Kasumi-1 (cell line): Measurements from ENCODE around the gene RTF2.
"Not testable (repeated sequence)": the region's sequence is repeated elsewhere in the genome, so short reads cannot be mapped to it uniquely, and the experiment has no call there.

Experiments used
- DNase-seq, 2 experiments: peaks; one replicate each; lab custom pipeline; 2025; lab: John Stamatoyannopoulos, UW

Gene RTF2

GRCh38 chr20:56501116-56501515 is 32.7 kb downstream of the RTF2 start:
- DNase-seq: no peak

DNA sequence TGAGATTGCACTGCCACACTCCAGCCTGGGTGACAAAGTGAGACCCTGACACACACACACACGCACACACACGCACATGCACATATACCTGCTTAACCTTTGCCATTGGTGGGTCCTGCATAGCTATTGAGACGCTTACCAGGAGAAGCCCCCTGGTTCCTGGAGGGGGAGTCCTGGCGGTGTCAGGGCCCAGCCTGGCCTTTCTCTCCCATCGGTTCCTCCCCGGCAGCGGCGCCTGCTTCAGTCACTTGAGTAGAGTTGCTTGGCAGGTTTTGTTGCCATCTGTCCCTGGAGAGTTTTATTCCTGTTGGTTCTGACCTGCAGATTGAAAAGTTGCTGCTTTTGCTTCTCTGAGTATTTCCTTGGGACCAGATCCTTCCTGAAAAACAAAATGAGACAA is 35.5 kb downstream of the RTF2 start:
- no peak for DNase-seq

GRCh38 chr20:56504373-56505005 is 36.1 kb downstream of the RTF2 start:
- peak; percentile 2 to 35 for DNase-seq

GRCh38 chr20:56506103-56506502 is 37.7 kb downstream of the RTF2 start:
- DNase-seq: peak; percentile 3 to 16

- no peak for DNase-seq
Measured at GRCh38 chr20:56511926-56512325, 43.5 kb downstream of the RTF2 start.

DNA sequence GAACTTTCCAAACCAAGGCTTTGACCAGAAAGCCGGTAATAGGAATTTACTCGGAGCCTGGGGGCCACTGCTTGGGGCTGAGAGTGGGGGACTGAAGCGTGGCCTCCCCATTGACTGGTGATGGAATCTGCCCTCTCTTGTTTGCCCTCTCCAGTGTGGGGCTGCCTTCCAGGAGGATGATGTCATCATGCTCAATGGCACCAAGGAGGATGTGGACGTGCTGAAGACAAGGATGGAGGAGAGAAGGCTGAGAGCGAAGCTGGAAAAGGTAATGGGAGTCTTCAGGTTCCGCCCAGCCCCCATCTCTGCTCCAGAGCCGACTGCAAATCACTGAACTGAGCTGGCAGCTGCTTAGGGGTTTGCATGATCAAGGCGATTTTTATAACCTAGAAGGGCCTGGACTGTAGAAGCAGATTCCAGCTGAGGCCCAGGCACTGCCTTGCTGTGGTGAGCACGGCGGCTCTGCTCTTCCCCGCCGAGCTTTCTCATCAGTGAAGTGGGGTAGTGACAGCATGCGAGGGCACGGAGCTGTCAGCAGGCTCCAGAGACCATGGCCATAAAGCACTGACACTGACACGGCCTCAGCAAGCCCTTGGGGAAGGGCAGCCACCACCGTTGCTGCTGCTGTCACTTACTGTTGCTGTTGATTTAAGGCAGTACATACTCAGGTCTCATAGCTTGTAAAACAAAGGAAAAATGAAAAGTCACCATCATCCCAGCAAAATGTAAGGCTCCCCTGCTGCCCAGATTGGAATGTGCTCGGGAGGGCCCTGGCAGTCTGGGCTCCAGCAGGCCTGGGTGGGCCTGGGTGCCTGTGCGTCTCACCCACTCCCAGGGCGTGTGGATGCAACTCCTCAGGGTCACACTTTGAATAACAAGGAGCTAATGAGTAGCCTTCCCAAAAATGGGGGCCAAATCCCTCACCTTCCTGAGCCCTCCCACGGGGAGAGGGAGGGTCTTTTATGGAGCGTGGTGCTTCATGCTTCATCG is 45.0 kb downstream of the RTF2 start:
- no peak for DNase-seq

DNA sequence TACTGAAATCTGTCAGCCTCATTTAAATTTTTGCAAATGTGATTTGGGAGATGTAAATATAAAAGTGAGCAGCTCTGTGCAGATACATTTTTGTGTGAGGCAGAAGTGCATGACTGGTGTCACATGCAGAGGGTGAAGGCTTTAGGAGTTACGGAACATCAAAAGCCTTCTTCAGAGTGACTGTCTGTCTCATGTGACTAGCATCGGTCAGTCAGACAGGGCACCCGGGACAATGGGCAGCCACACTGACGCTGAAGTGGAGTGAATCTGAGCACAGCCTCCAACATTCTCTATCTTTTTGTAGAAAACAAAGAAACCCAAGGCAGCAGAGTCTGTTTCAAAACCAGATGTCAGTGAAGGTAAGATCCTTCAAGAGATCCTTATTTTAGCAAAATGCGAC is 48.2 kb downstream of the RTF2 start:
- no peak for DNase-seq

GRCh38 chr20:56517211-56517610 is 48.8 kb downstream of the RTF2 start:
- DNase-seq: no peak

DNA sequence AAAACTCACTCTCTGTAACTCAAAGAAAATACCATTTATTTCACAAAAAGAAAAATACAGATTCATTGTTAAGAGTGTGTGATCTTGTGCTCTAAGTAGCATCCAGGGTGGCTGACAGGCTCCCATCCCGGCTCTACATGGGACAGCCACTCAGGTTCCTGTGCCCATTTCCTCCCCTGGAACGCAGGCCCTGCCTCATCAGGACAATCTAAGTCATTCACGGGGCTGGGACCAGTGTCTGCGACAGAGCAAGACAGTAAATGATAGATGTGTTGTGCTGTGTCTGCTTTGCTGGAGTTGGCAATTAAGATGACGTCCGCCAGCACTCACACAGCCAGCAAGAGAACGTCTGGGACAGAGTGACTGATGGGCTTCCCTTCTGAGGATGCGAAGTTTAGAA is 49.2 kb downstream of the RTF2 start:
- no peak for DNase-seq

GRCh38 chr20:56518126-56518525 is 49.7 kb downstream of the RTF2 start:
- no peak for DNase-seq

- no peak for DNase-seq
Measured at GRCh38 chr20:56518721-56519398, 50.4 kb downstream of the RTF2 start.

DNA sequence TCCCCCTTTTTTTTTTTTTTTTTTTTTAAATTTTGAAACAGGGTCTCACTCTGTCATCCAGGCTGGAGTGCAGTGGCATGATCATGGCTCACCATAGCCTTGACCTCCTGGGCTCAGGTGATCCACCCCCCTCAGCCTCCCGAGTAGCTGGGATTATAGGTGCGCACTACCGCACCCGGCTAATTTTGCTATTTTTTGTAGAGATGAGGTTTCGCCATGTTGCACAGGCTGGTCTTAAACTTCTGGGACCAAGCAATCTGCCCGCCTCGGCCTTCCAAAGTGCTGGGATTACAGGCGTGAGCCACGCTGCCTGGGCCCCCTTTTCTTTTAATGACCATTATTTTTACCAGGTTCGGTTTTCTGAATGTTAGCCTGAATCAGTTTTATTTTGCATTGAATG is 51.1 kb downstream of the RTF2 start:
- no peak for DNase-seq

- no peak for DNase-seq
Measured at GRCh38 chr20:56520180-56520579, 51.8 kb downstream of the RTF2 start.

DNA sequence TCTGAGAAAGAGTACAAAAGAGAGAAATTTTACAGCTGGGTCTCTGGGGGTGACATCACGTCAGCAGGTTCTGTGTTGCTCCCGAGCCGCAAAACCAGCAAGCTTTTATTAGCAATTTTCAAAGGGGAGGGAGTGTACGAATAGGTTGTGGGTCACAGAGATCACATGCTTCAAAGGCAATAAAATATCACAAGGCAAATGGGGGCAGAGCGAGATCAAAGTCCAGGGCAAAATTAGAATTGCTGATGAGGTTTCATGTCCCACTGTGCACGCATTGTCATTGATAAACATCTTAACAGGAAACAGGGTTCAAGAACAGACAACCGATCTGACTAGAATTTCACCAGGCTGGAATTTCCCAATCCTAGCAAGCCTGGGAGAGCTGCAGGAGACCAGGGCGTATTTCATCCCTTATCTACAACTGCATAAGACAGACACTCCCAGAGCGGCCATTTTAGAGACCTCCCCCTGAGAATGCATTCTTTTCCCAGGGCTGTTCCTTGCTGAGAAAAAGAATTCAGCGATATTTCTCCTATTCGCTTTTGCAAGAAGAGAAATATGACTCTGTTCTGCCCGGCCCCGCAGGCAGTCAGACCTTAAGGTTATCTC is 52.4 kb downstream of the RTF2 start:
- not testable (repeated sequence) for DNase-seq

DNA sequence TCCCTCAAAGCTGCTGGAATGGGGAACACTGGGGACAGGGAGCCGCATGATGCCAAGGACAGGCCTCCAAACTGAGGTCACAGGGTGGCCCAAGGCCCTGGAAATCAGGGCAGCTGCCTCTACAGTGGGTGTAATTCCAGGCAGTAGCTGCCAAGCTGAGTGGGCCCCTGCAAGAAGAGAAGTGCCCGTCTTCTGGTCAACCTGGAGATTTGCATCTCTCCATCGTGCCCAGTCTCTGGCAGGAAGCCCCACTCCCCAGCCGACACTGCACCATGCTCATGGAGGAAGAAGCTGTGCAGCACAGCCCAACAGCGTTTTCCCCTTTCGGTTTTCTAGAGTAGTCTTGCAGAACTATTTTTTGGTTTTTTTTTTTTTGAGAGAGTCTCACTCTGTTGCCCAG is 53.9 kb downstream of the RTF2 start:
- no peak for DNase-seq

GRCh38 chr20:56524444-56524843 is 56.0 kb downstream of the RTF2 start, which contains the start of gene FAM209A:
Gene FAM209A, plus strand, starts transcription at chr20:56524744. Its CDS starts 65 bp downstream, at chr20:56524809.
- DNase-seq: not testable (repeated sequence)

DNA sequence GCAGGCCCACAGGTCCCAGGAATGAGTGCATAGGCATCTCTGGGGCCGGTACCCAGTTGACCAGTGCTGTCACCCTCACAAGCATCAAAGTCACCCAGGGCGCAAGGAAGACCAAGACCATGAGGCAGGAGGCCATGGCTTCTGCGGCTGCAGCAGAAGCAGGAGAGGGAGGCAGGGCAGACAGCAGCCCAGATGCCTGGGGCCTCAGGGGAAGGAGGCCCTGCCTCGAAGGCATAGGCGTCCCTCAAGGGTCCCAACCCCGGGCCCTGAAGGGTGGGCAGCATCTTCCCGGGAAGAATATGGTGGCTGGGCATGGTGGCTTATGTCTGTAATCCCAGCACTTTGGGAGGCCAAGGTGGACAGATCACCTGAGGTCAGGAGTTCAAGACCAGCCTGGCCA is 59.1 kb downstream of the RTF2 start:
- DNase-seq: no peak

DNA sequence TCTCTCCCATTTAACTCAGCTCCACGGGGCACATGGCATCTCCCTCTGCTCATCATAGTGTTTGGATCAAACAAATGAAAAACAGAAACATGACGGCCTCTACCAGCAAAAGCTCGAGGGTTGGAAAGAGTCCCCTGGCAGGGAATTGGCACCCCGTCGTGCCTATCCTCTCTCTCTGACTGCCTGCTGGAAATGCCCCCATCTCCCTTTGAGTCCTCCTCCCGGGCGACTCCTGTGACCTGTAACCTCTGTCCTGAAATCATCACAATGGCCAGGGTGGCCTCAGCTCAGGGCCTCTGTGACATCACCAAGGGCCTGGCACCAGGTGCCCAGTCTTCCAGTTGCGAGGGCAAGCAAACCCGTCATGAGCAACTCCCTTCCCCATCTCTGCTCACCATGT is 64.5 kb downstream of the RTF2 start, which contains the start of gene FAM209B:
Gene FAM209B (plus strand): TSS at position 301 of the 400 bp plus-strand sequence. CDS start 96 bp downstream, at position 397.
- not testable (repeated sequence) for DNase-seq

DNA sequence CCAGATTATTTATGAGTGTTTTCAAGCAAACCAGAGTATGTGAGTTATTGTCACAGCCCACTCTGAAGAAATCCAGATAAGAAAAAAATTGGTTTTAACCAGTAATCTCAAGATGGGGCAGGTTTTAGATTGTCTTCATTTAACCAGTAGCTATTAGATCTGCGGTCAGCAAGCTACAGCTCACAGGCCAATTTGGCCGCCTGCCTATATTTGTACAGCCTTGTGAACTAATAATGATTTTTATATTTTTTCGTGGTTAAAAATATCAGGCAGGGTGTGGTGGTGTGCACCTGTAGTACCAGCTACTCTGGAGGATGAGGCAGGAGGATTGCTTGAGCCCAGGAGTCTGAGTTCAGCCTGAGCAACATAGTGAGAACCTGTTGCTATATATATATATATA is 69.6 kb downstream of the RTF2 start:
- DNase-seq: no peak

DNA sequence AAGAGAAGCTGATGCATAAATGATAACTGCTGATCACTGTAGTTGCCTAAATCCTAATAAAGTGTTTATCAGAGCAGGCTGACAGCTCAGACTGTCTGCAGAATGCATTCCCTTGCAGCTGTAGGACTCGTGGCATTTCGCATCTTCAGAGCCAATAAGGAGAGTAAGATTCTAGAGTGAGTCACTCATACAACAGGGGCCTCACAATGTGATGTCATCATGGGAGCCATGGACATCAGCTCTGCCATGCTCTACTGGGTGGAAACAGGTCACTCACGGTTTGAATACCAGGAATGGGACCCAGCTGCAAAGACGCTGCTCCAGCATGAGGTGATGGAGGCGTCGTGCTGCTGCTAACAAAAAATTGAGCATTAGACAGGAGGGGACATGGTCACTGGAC is 72.0 kb downstream of the RTF2 start:
- DNase-seq: no peak

GRCh38 chr20:56542489-56543030 is 74.1 kb downstream of the RTF2 start:
- no peak for DNase-seq

GRCh38 chr20:56551571-56551970 is 83.1 kb downstream of the RTF2 start:
- DNase-seq: no peak
